IPS-18a (cell line): Measurements from ENCODE around the gene METTL21A.
"Not testable (repeated sequence)": the region's sequence is repeated elsewhere in the genome, so short reads cannot be mapped to it uniquely, and the experiment has no call there.

Experiments used
- H3K27ac ChIP-seq: one replicate; pipeline ENCODE4 v1.5.1; 2013; ENCODE audit warnings: low read length
- H3K27me3 ChIP-seq: one replicate; pipeline ENCODE4 v1.6.1; 2013; ENCODE audit warnings: mild to moderate bottlenecking, low read length; ENCODE audit not compliant: control insufficient read depth, insufficient read depth
- H3K36me3 ChIP-seq: one replicate; pipeline ENCODE4 v1.6.1; 2013; ENCODE audit warnings: low read depth, low read length; ENCODE audit not compliant: control insufficient read depth
- H3K4me1 ChIP-seq: one replicate; pipeline ENCODE4 v1.6.1; 2013; ENCODE audit warnings: low read depth, low read length; ENCODE audit not compliant: control insufficient read depth
- H3K4me3 ChIP-seq: one replicate; pipeline ENCODE4 v1.5.1; 2013; ENCODE audit warnings: low read length
- H3K9ac ChIP-seq: one replicate; pipeline ENCODE4 v1.6.1; 2013; ENCODE audit warnings: mild to moderate bottlenecking, low read length, moderate library complexity
- H3K9me3 ChIP-seq: one replicate; pipeline ENCODE4 v1.6.1; 2013; ENCODE audit warnings: low read depth, low read length; ENCODE audit not compliant: control insufficient read depth

The METTL21A gene

DNA sequence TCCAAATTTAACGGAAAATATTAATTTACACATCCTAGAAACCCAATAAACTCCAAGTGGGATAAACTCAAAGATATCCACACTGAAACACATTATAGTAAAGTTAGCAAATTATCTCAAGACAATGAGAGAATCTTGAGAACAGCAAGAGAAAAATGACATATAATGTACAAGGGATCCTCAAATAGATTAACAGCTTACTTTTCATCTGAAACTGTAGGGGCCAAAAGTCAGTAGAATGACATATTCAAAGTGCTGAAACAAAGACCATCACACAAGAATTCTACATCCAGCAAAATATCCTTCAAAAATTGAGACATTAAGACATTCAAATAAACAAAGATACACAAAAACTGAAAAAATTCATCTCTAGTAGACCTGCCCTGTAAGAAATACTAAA lies 18.7 kb upstream of the METTL21A start:
- no peak overlapping the region for H3K4me3 ChIP-seq
- H3K9ac ChIP-seq: no peak overlapping the region
- no peaks in the 10 kb centered on the region for H3K4me1 ChIP-seq
- H3K27me3 ChIP-seq: no peaks in the 10 kb centered on the region
- no peaks in the 10 kb centered on the region for H3K9me3 ChIP-seq
- H3K27ac ChIP-seq: no peak overlapping the region
- no peaks in the 10 kb centered on the region for H3K36me3 ChIP-seq

DNA sequence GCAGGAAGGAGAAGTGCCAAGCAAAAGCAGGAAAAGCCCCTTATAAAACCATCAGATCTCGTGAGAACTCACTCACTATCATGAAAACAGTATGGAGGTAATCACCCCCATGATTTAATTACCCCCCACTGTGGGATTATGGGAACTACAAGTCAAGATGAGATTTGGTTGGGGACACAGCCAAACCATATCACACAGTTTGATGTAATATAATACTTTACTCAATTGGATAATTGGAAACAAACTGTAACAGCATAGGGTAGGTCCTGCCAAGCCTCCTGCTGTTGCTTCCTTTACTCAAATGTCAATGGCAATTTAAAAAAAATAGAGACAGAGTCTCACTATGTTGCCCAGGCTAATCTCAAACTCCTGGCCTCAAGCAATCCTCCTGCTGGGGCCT lies 15.5 kb upstream of the METTL21A start:
- no peaks in the 10 kb centered on the region for H3K36me3 ChIP-seq

DNA sequence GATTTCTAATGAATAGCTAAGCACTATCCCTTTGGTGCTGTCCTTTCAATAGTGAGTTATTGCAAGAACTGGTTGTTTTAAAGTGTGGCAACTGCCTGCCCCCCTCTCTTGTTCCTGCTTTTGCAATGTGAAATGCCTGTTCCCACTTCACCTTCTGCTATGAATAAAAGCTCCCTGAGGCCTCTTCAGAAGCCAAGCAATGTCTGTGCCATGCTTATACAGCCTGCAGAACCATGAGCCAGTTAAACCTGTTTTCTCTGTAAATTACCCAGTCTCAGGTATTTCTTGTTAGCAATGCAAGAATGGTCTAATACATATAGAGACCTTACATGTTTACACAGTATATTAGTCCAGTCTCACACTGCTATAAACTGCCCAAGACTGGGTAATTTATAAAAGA lies 15.0 kb upstream of the METTL21A start:
- H3K36me3 ChIP-seq: no peaks in the 10 kb centered on the region
- no peaks in the 10 kb centered on the region for H3K27me3 ChIP-seq
- H3K4me3 ChIP-seq: no peak overlapping the region
- no peaks in the 10 kb centered on the region for H3K4me1 ChIP-seq
- H3K9me3 ChIP-seq: no peaks in the 10 kb centered on the region
- H3K27ac ChIP-seq: no peak overlapping the region
- H3K9ac ChIP-seq: no peak overlapping the region

More for the DNA sequence above, 15.5 kb upstream of the METTL21A start:
- no peak overlapping the region for H3K27ac ChIP-seq
- H3K4me3 ChIP-seq: no peak overlapping the region
- H3K9me3 ChIP-seq: no peaks in the 10 kb centered on the region
- H3K4me1 ChIP-seq: no peaks in the 10 kb centered on the region
- no peak overlapping the region for H3K9ac ChIP-seq
- no peaks in the 10 kb centered on the region for H3K27me3 ChIP-seq

DNA sequence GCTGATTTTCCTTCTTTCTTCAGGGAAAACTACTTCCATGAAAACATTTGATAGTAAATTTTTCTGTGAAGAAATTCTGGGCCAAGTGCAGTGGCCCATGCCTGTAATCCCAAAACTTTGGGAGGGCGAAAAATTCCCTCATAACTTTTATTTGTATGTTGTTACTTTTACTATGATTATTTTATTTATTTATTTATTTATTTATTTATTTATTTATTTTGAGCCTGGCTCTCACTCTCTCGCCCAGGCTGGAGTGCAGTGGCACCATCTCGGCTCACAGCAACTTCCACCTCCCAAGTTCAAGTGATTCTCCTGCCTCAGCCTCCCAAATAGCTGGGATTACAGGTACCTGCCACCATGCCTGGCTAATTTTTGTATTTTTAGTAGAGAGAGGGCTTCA lies 14.1 kb upstream of the METTL21A start:
- not testable (repeated sequence) for H3K27me3 ChIP-seq, H3K9me3 ChIP-seq, H3K27ac ChIP-seq, H3K9ac ChIP-seq, H3K4me3 ChIP-seq, H3K4me1 ChIP-seq, H3K36me3 ChIP-seq

DNA sequence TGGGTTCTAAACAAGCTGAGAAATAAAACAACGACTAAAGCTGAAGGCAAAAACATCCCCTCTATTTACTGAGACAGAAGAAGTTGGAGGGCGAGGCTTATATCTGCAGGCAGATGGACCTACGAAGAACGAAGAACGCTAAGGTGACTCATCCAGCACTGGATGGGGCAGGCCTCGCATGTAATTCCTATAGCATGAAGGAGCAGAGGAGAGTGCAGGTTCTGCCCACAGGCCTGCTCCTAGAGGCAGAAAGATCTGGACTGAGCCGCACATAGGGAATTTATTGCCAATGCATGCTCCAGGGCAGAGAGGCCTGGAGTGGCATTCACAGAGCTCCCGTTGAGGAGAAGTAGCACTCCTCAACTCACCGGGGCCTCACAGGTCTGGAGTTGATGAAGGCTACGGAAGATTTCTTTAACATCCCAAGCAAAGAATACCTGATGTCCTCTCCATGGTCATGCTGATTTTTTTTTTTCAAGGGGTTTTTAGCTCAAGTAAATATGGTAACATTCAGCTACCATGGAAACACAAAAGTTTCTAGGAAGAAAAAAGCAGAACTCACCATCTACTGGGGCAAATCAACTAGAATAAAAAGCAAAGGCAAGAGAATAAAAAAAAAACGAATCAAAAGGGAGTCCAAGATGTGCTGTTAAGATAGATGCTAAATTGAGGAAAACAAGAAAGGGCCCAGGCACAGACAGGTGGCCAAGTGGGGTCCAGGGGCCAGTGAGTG lies 10.4 kb upstream of the METTL21A start:
- Histone ChIP-seq H3K27ac (no peak overlapping the region), H3K4me1 (peaks cover 3% of the 10 kb centered on the region), H3K4me3 (no peak overlapping the region), H3K9me3 (no peaks in the 10 kb centered on the region), H3K9ac (no peak overlapping the region), H3K36me3 (no peaks in the 10 kb centered on the region), H3K27me3 (no peaks in the 10 kb centered on the region)

DNA sequence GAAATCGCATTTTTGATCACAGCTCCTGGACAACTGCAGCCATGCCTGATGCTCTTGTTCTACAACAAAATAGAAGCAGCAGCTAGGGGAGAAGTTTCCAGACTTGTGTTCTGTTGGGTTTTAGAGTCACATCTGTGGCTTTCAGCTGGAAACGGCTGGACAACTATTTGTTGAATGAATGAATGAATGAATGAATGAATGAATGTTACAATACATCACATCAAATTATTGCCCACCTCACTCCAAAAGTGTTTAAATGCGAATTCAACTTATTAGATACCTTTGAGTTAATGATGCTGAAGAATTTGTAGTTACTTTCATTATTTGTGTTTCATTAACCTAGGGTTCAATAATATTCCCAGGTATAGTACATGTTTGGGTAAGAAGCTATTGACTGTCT lies 8.5 kb upstream of the METTL21A start:
- Histone ChIP-seq H3K27ac (no peak overlapping the region), H3K4me3 (no peak overlapping the region)

DNA sequence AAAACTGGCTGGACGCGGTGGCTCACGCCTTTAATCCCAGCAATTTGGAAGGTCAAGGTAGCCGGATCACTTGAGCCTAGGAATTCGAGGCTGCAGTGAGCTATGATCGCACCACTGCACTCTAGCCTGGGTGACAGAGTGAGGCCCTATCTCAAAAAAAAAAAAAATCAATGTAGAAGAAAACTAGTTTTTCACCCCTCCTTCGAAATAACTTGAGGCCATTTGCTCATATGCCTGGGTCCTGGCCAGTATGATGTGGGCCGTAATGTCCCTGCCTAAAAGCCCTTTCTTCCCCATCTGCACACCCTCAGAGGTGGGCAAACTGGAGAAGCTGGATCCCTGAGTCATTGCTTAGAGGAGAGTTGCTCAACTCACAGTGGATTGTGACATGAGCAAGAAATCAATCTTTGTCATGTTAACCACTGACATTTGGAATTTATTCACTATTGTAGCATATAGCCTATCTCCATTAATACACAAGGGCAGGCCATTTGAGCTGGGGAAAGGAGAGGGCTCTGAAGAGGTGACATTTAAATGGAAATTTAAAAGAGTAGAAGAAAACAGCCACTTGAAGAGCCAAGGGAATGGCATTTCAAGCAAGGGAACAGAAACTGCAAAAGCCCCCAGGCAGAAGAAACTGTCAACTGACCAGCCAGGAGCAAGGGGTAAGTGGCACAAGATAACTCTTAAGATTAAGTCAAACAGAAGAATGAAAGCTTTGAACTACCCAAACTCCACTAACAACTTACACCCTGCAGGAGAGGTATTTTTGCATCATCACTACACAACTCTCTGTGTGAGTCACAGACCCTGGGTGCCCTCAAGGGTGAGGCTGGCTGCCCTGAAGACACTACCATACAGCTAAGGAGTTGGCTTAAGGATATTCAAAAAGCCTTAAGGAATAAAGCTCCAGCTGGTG lies 7.6 kb upstream of the METTL21A start:
- no peaks in the 10 kb centered on the region for H3K27me3 ChIP-seq
- no peak overlapping the region for H3K9ac ChIP-seq
- H3K4me3 ChIP-seq: no peak overlapping the region
- H3K27ac ChIP-seq: no peak overlapping the region
- no peaks in the 10 kb centered on the region for H3K36me3 ChIP-seq
- H3K9me3 ChIP-seq: no peaks in the 10 kb centered on the region
- peaks cover 3% of the 10 kb centered on the region for H3K4me1 ChIP-seq

More for the DNA sequence above, 8.5 kb upstream of the METTL21A start:
- Histone ChIP-seq H3K9me3 (no peaks in the 10 kb centered on the region), H3K4me1 (peaks cover 3% of the 10 kb centered on the region), H3K27me3 (no peaks in the 10 kb centered on the region), H3K36me3 (no peaks in the 10 kb centered on the region), H3K9ac (no peak overlapping the region)

DNA sequence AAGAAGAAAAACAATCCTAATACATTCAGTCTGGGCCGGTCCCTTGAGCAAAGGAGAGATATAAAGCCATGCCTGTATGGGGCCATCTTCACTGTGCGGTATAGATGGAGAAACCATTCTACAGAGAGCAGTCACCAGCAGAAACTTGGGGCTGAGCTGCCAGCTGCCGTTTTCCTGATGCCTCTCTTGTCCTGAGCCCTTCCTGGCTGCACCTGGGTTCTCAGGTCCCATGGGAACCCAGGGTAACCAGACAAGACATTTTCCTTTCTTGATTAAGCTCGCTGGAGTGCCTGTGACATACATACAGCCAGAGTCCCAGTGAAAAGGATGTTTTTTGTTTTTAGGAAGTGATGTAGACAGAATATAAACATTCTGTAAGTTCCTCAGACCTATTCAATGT lies 5.3 kb upstream of the METTL21A start:
- no peak overlapping the region for H3K27ac ChIP-seq
- peaks cover 3% of the 10 kb centered on the region for H3K4me1 ChIP-seq
- H3K9ac ChIP-seq: no peak overlapping the region
- no peaks in the 10 kb centered on the region for H3K9me3 ChIP-seq
- H3K4me3 ChIP-seq: no peak overlapping the region
- no peaks in the 10 kb centered on the region for H3K36me3 ChIP-seq
- no peaks in the 10 kb centered on the region for H3K27me3 ChIP-seq

DNA sequence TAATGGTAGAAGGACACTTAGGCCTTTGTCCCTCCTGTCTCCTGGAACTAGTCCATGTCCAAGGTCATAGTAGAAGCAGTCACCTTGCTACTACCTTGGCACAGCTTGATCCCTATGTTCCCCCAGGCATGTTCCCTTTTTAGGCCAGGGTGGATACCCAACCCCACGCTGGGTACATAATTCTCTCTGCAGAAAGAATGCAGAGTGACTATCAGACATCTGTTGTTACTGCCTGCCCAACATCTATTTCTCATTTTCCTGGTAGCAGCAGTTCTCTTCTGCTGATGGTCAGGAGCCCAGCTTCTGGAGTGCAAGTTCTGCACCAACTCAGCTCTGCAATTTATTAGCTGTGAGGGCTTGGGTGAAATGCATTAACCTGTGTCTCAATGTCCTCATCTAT lies 4.4 kb upstream of the METTL21A start:
- peaks cover 3% of the 10 kb centered on the region for H3K4me1 ChIP-seq
- no peaks in the 10 kb centered on the region for H3K27me3 ChIP-seq

DNA sequence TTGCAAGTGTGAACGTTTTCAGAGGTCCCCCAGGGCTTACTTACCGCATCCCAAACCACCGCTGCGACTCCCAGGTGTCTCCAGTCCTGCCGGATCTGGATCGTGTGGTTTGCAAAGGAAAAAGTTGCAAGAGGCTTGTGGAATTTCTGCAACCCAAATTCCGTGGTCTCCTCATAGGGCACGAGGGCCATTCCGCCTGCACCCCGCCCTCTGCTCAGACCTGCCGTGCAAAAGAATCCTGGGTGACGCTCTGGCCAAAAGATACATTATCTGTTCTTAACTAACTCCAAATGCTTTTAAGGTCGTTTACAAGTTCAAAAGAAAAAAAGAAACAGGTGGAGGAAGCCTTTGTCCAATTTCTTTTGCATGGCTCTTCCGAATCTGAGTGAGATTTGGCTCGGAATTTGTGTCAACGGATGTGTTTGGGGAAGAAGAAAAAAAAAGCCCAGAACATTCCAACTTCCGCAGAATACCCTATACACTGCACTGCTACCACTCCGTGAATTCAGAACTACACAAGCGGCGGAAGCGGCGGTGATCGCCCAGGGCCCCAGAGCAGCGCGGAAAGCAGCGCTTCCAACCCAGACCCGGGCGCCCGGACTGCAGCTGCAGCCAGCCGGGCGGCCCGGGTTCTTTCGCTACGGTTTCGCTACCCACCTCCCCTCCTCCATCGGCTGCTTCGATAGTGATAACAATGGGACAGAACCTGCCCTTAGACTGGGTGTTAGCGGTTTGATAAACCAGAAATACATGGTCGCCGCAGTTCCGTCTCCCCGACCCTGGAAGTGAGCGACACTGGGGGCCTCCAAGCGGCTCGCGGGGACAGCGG lies 795 bp downstream of the METTL21A start:
- no peaks in the 10 kb centered on the region for H3K9me3 ChIP-seq
- H3K4me1 ChIP-seq: no peaks in the 10 kb centered on the region
- peaks cover 29% of the 10 kb centered on the region for H3K36me3 ChIP-seq
- peak overlapping the region; percentile 93 for H3K4me3 ChIP-seq
- H3K27ac ChIP-seq: peak overlapping the region; percentile 30
- H3K9ac ChIP-seq: peak overlapping the region; percentile 90
- H3K27me3 ChIP-seq: no peaks in the 10 kb centered on the region

More for the DNA sequence above, 4.4 kb upstream of the METTL21A start:
- Histone ChIP-seq H3K36me3 (no peaks in the 10 kb centered on the region), H3K9ac (no peak overlapping the region), H3K9me3 (no peaks in the 10 kb centered on the region), H3K4me3 (no peak overlapping the region), H3K27ac (no peak overlapping the region)

DNA sequence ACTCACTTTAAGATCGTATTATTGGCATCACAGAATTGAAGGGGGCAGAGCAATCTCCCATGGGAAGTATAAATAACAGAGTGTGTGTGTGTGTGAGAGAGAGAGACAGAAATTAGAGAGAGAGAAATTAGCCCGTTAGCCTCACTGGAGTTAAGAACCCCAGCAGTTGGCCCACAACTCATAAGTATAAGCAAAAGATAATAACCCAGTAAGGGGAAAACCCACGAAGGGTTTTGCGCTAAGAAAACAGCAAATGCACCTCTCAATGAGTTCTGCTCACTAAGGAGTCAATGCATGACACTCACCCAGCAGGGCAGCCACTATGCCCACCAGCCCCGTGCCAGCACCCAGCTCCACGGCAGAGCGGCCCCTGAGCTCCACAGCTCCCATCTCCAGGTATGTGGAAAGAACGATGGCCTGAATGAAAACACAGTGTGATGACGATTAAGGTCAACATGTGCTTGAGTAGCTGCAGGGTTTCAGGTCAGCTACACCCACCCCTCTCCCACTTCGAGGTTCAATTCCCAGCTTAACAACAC lies 3.6 kb downstream of the METTL21A start:
- no peak overlapping the region for H3K27ac ChIP-seq
- H3K9me3 ChIP-seq: no peaks in the 10 kb centered on the region
- no peaks in the 10 kb centered on the region for H3K4me1 ChIP-seq
- H3K27me3 ChIP-seq: no peaks in the 10 kb centered on the region
- H3K9ac ChIP-seq: no peak overlapping the region
- peaks cover 49% of the 10 kb centered on the region for H3K36me3 ChIP-seq
- no peak overlapping the region for H3K4me3 ChIP-seq
